ENCODE measurements around the gene NCOA7. TPM values are rescaled to one million over a fixed set of nuclear protein-coding genes. Genes with fewer than 3 reads are reported as not detected.
A peak's percentile ranks its signal among the peaks of the same experiment; 100 is the strongest.
"Not testable (repeated sequence)": the region's sequence is repeated elsewhere in the genome, so short reads cannot be mapped to it uniquely, and the experiment has no call there.

NCOA7 gene
- total RNA-seq, 2 donors from 2014 or later, result 26.5 to 30.0 TPM

DNA sequence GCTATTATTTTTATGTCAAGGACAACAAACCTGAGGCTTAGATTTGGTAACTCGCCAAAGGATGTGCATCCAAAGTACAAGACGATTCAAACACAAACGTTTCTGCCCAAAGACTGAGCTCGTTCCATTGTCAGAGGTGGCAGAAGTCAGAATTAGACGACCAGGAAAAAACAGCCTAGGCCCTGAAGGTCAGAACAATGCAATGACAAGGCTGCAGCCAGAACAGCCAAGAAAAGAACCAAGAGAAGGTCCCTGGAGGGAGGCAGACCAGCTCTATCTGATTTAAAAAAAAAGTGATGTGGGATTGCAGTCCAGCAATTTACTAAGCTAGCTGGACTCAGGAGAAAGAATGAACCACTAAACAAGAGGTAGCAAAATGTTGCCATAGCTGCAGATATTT lies 54.2 kb downstream of the NCOA7 start:
- DNase-seq (peak in 3 of 4 donors; percentile 20 to 33 (median 33)), ATAC-seq (peak; percentile 52)
- no peaks in the 10 kb centered on the region for H3K9me3 ChIP-seq
- no peak overlapping the region for H3K4me3 ChIP-seq
- peak overlapping the region in 1 of 4 donors; percentile 57 for H3K27ac ChIP-seq
- peaks cover 21% of the 10 kb centered on the region for H3K4me1 ChIP-seq
- no peaks in the 10 kb centered on the region for H3K36me3 ChIP-seq (replicated peaks in 1 of 2; ENCODE audit: insufficient read depth in 1 of 2, low read depth in 2 of 2)
- H3K27me3 ChIP-seq, result no peaks in the 10 kb centered on the region
- WGBS, 2 donors, result 32 to 50% methylated on average over 5 of the region's 5 CpGs
- TF ChIP-seq, protein P1, sequence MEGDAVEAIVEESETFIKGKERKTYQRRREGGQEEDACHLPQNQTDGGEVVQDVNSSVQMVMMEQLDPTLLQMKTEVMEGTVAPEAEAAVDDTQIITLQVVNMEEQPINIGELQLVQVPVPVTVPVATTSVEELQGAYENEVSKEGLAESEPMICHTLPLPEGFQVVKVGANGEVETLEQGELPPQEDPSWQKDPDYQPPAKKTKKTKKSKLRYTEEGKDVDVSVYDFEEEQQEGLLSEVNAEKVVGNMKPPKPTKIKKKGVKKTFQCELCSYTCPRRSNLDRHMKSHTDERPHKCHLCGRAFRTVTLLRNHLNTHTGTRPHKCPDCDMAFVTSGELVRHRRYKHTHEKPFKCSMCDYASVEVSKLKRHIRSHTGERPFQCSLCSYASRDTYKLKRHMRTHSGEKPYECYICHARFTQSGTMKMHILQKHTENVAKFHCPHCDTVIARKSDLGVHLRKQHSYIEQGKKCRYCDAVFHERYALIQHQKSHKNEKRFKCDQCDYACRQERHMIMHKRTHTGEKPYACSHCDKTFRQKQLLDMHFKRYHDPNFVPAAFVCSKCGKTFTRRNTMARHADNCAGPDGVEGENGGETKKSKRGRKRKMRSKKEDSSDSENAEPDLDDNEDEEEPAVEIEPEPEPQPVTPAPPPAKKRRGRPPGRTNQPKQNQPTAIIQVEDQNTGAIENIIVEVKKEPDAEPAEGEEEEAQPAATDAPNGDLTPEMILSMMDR (IDR thresholded peaks at IDR 0.05), result no peak
- TF ChIP-seq POLR2A (IDR thresholded peaks at IDR 0.05), result no peak
- intact Hi-C loops (cut with DNase I), result no loop called here

DNA sequence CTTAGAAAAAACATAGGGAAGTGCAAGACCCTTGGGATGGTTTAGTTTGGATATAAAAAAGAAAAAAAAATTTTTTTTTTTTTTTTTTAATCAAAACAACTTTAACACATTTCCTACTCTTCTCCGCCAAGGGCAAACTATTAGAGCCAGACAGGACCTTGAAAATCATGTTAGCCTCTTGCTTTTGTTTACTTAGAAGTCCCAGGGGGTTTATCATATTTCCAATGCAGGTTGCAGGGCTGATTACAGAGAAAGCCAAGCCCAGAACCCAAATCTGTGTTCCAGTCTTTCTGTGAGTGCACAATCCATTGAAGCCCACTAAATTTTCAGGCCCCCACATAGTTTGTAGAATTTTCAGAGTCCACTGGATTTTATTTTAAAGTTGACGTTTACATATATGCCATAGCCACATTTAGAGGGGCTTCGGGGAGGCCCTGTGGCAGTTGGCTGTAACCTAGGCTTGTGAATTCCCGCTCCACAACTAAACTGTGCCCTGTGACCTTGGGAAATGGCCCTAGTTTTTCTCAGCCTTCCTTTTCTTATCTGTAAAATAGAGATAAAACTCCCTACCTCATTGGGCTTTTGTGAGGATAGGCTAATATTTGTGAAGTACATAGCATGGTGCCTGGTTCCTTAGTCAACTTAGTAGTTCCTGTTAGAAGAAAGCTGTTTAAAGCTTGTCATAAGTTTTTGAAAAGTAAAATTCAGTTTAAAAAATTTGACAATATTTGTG lies 55.7 kb downstream of the NCOA7 start:
- TF ChIP-seq POLR2A (IDR thresholded peaks at IDR 0.05), result no peak
- TF ChIP-seq, protein P1 (IDR thresholded peaks at IDR 0.05), result no peak
- Histone ChIP-seq H3K27me3 (no peaks in the 10 kb centered on the region), H3K4me3 (no peak overlapping the region), H3K4me1 (peaks cover 21% of the 10 kb centered on the region), H3K36me3 (replicated peaks in 1 of 2; ENCODE audit: insufficient read depth in 1 of 2, low read depth in 2 of 2) (no peaks in the 10 kb centered on the region), H3K9me3 (no peaks in the 10 kb centered on the region), H3K27ac (peak overlapping the region in 3 of 4 donors; percentile 18 to 57 (median 39))
- 47 to 55% methylated on average over 4 of the region's 4 CpGs for WGBS, 2 donors
- peak; percentile 89 for ATAC-seq
- intact Hi-C loops (cut with DNase I), result no loop called here
- DNase-seq, result peak in 2 of 4 donors; percentile 31 to 32

GRCh38 chr6:125848286-125848685 lies 57.5 kb downstream of the NCOA7 start:
- peaks cover 21% of the 10 kb centered on the region for H3K4me1 ChIP-seq
- H3K27ac ChIP-seq; intact Hi-C loops (cut with DNase I); DNase-seq; H3K4me3 ChIP-seq; H3K27me3 ChIP-seq; H3K36me3 ChIP-seq (replicated peaks in 1 of 2; ENCODE audit: insufficient read depth in 1 of 2, low read depth in 2 of 2); ATAC-seq; H3K9me3 ChIP-seq: not testable (repeated sequence)
- 96 to 98% methylated on average over 5 of the region's 5 CpGs for WGBS, 2 donors

GRCh38 chr6:125850361-125850760 lies 59.6 kb downstream of the NCOA7 start:
- no peak overlapping the region for H3K27ac ChIP-seq
- intact Hi-C loops (cut with DNase I), result no loop called here
- no peaks in the 10 kb centered on the region for H3K27me3 ChIP-seq
- no peaks in the 10 kb centered on the region for H3K9me3 ChIP-seq
- peaks cover 19% of the 10 kb centered on the region for H3K4me1 ChIP-seq
- no peak overlapping the region for H3K4me3 ChIP-seq
- no peaks in the 10 kb centered on the region for H3K36me3 ChIP-seq (replicated peaks in 1 of 2; ENCODE audit: insufficient read depth in 1 of 2, low read depth in 2 of 2)
- DNase-seq (no peak), ATAC-seq (no peak)
- WGBS, 2 donors, result 82 to 88% methylated on average over 3 of the region's 3 CpGs
- TF ChIP-seq POLR2A (IDR thresholded peaks at IDR 0.05), result no peak
- TF ChIP-seq, protein P1 (IDR thresholded peaks at IDR 0.05), result no peak

- Histone ChIP-seq H3K9me3 (no peaks in the 10 kb centered on the region), H3K27ac (no peak overlapping the region), H3K4me1 (peaks cover 5% of the 10 kb centered on the region), H3K36me3 (replicated peaks in 1 of 2; ENCODE audit: insufficient read depth in 1 of 2, low read depth in 2 of 2) (no peaks in the 10 kb centered on the region), H3K4me3 (no peak overlapping the region), H3K27me3 (no peaks in the 10 kb centered on the region)
- no peak for ATAC-seq
- TF ChIP-seq, protein P1 (IDR thresholded peaks at IDR 0.05), result no peak
- TF ChIP-seq POLR2A (IDR thresholded peaks at IDR 0.05), result no peak
- intact Hi-C loops (cut with DNase I), result no loop called here
- DNase-seq, result no peak
- WGBS, 2 donors, result 94 to 96% methylated on average over 2 of the region's 2 CpGs
These were observed 61.8 kb downstream of the NCOA7 start for GRCh38 chr6:125852587-125852986.
